Fibroblast of the conjunctiva (primary cell): ENCODE data around the gene SLC7A4.
"Not testable (repeated sequence)": the region's sequence is repeated elsewhere in the genome, so short reads cannot be mapped to it uniquely, and the experiment has no call there.

Experiments
- DNase-seq: peaks from one replicate; pipeline ENCODE4 v3.0.0-alpha.2; 2010; ENCODE audit warnings: low read depth

Gene SLC7A4

DNA sequence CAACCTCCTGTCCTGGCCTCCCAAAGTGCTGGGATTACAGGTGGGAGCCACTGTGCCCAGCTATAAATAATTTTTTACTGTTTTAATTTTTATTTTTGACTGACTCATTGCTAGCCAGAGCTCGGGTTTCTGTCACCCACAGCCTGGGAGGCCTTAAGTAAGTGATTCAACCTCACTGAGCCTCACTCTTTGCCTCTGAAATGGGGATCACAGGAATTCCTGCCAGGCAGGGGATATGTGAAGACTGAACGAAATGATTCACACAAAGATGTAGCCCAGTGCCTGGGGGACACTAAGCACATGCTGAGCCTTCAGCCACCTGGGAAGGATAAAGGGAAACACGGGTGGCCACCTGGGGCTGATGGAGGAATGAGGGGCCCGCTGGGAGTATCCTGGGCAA lies 9.6 kb upstream of the SLC7A4 start:
- peak; percentile 16 for DNase-seq

DNA sequence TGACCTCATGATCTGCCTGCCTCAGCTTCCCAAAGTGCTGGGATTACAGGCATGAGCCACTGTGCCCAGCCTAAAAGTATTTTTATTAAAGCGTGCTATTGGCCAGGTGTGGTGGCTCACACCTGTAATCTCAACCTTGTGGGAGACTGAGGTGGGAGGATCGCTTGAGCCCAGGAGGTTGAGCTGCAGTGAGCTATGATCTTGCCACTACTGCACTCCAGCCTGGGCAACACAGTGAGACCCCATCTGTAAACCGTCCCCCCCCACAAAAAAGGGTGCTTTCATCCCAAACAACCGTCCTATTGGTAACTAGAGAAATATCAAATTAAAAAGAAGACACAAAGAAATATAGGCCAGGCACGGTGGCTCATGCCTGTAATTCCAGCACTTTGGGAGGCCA lies 6.8 kb upstream of the SLC7A4 start:
- DNase-seq, result not testable (repeated sequence)

DNA sequence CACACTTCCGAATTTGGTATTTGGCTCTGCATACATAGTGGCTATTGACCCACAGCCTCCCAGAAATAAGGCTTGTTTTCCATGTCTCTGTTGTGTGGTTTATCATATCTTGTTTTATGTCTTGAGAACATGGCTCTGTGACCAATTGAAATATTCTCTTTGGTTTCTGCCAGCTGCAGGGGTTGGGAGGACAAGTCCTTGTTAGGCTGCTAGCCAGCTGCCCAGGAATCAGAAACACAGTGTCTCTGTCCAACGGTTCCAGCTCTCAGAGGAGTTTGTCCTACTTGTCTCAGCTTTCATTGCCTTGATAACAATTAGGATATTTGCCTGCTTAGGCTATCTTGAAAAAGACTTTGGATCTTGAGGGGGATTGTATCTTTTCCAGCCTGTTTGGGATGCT lies 6.0 kb upstream of the SLC7A4 start:
- no peak for DNase-seq

DNA sequence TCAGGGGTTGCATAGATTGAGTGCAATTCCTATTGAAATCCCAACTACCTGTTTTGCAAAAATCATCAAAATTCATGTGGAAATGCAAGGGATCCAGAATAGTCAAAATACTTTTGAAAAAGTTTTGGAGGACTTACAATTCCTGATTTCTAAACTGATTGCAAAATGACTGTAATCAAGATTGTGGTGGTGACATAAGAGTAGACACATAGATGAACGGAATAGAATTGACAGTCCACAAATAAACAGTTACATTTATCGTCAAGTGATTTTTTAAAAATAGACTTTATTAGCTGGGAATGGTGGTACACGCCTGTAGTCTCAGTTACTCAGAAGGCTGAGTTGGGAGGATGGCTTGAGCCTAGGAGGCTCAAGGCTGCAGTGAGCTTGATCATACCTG lies 2.6 kb upstream of the SLC7A4 start:
- DNase-seq, result no peak

DNA sequence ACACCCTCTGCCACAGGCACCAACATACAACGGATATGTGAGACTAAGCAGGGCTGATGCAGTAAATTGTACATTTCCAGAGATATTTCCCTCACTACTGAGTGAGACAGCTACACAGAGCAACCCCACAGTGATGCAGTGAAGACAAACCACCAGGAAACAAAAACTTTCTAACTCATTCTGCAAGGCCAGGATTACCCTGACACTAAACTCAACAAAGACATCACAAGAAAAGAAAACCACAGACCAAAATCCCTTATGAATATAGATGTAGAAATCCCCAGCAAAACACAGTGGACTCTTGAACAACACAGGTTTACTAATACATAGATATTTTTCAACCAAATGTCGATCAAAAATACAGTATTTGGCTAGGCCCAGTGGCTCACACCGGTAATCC lies 1.5 kb upstream of the SLC7A4 start:
- DNase-seq, result no peak

DNA sequence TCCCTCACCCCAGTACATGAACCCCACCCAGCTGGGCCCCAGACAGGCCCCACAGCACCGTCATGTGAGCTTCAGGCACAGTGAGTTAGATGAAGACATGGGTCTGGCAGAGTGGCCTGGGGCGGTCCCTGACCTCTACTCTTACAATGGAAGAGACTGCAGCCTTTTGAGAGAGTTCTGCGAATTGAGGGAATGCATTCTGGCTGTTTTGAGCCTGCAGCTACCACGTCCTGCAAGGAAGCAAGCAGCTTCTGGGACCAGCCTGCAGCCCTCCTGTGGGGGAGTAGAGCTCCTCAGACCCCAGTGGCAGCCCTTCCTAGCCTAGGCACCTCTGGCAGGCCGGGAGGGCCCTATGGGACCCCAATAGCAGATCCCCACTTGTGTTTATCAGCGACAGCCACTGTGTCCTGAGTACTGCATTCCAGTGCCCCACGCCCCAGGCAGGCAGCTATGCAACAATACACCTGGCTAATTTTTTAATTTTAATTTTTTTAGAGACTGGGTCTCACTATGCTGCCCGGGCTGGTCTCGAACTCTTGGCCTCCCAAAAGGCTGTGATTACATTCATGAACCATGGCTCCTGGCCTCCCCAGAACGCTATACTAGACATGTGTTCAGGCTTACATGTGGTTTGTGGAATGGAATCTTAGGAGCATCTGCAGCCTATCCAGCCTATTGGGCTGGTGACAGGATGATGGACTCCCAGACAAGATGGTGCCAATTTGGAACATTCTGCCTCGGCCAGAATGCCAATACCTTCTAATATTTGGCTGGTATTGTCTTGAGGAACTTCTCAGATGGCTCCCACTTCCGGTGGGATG lies 717 bp upstream of the SLC7A4 start:
- DNase-seq, result no peak

DNA sequence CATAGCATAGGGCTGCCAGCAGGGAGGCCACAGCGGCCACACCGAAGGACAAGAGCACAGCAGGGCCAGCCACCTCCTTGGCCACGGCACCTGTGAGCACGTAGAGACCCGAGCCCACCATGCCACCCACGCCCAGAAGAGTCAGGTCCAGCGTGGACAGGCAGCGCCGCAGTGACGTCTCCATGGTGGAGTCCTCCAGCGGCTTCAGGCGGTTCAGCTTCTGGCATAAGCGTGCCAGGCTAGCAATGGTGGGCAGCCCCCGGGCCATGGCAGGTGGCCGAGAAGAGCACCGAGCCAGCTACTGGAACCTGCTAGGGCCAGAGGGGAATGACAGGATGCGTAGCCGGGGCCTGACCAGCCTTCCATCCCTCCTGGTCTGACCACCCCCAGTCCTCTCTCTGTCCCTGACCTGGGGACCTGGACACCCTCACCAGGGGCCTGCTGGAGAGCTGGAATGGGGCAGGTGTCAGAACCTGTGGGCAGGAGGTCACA lies 770 bp downstream of the SLC7A4 start:
- no peak for DNase-seq

DNA sequence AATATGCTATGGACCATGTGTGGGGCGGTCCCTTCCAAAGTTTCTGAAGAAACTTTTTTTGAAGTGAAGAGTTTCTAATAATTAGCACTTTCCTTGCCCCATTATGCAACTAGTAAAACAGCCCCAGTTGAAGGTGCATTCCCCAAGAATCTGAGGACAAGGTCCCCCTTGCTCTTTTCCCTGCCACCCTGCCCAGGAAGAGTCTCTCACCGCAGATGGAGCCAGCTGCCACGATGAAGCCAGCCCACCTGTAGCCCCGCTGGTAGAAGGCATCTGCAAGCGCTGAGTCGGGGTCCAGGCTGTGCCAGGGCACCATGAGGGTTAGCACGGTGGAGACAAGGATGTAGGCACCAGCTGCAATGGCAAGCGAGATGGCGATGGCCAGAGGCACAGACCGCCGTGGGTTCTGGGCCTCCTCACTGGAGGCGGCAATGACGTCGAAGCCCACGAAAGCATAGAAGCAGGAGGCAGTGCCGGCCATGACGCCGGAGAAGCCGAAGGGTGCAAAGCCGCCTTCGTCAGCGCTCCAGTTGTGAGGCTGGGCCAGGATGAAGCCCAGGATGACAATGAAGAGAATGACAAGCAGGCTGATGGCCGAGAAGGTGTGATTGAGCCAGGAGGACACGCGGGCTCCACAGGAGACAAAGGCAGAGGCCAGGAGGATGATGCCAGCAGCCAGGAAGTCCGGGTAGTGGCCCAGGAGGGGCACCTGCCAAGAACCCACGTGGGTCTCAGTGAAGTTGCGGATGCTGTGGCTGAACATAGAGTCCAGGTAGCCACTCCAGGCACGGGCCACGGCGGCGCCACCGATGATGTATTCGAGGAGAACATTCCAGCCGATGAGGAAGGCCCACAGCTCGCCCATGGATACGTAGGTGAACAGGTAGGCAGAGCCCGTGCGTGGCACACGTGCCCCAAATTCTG lies 1.5 kb downstream of the SLC7A4 start:
- DNase-seq, result no peak

DNA sequence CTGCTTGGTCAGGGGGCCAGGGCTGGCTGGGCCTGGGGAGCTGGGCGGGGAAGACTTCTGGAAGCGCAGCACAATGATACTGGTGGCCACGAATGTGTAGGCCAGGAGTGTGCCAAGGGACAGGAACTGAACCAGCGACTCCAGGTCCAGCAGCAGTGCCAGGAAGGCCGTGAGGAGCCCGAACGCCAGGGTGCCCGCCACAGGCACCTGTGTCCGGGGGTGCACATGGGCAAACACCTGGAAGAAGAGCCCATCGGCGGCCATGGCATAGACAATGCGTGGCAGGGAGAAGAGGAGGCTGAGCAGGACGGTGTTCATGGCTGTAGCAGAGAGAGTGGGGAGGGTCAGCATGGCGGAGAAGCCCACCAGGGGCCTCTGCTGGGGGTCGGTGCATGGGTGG lies 2.3 kb downstream of the SLC7A4 start:
- DNase-seq, result no peak

DNA sequence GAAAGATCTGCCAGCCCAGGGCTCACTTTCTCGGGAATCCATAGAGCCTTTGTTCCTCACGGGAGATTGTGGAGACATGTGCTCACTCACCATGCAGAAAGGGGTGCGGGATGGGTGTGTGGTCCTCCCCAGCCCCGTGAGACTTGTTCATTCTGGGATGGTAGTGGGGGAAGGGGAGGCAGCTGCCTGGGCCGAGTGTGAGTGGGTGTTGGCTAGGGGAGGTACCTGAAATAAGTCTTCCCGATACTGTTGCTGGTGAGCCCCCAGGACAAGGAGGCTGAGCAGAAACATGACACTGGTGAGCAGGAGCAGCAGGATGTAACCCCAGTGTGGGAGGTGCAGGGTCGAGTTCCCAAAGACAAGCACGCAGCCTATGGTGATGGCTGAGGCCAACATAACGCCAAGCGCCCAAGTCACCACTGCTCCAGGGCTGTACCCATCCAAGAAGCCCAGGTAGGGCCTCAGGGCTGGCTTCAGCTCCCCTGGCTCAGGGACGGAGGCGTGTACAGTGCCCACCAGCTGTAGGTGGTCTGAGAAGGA lies 2.8 kb downstream of the SLC7A4 start:
- DNase-seq, result no peak

DNA sequence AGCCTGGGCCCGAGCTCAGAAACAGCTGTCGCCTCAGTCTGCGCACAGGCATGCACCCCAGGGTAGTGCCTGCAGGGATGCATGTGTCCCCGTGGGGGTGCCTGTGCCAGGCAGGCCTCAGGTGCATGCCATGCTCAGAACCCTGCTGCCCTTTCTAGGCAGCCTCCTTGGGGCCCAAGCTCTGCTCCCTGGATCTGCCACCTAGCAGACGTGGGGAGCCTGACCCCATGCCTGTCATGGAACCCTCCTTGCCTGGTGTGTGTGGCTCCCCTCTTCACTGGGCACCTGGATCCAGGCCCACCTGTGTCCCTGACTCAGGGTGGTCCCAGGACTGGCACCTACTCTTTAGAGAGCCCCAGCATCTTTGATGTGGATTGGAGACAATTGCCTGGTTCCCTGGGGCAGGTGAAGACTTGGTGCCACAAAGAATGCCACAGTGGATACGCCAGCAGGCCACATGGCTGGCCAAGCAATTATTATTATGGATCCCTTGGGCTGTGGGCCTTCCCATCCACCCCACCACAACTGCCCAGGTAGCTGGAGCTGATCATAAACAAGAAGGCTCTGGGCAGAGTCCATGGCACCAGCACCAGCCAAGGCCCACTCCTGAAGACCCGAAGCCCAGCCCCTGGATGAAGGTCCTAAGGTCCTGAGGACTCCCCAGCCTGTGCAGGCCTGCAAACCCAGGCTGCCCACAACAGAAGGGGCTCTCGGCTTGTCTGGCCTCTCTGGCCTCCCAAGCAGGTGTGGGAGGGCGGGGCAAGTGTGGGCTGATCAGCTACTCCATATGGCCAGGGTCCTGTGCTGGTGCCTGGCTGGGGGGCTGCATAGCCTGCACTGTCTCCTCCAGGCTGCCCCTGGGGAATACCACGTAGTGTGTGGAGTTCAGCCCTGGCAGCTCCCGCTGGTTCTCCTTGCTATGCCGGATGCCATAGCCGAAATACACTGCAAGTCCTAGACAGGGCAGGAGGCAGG lies 3.8 kb downstream of the SLC7A4 start:
- no peak for DNase-seq

DNA sequence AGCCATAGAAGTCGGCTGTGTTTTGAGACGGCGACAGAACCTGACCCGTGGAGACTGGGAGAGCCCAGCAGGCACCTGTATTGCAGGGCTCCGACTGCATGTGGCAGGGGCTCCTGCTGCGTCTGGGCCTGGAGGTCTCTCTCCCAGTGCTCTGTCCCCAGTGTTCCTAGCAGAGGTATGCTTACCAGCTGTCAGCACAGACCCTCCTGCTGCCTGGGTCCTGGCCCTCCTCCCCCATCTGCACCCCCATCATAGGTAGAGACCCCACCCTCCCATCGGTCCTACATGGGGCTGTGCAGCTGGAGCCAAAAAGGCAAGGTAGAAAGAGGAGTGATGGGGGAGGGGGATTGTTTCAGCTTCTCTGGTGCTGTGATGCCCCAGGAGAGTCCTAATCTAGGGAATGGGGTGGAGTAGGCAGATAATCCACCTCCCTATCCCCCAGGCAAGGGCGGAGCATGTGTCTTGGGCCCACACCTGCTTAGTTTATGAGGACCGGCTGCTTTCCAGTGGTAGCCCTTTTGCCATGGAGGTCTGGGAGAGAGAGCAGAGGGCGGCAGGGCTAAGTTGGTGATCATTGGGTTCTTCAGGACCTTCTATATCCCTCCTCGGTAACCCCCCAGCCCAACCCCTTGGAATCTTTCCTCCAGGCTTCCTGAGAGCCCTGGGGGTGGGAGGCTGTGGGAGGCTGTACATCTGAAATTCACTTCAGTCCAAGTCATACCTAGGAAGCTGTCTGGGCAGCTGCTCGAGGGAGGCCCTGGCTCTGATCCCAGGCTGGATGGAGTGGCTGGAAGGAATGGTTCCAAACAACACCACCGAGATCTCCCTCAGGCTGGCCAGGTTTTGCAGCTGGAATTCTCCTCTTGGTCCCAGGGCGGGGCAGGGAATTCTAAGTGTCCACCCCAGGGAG lies 5.3 kb downstream of the SLC7A4 start:
- no peak for DNase-seq

DNA sequence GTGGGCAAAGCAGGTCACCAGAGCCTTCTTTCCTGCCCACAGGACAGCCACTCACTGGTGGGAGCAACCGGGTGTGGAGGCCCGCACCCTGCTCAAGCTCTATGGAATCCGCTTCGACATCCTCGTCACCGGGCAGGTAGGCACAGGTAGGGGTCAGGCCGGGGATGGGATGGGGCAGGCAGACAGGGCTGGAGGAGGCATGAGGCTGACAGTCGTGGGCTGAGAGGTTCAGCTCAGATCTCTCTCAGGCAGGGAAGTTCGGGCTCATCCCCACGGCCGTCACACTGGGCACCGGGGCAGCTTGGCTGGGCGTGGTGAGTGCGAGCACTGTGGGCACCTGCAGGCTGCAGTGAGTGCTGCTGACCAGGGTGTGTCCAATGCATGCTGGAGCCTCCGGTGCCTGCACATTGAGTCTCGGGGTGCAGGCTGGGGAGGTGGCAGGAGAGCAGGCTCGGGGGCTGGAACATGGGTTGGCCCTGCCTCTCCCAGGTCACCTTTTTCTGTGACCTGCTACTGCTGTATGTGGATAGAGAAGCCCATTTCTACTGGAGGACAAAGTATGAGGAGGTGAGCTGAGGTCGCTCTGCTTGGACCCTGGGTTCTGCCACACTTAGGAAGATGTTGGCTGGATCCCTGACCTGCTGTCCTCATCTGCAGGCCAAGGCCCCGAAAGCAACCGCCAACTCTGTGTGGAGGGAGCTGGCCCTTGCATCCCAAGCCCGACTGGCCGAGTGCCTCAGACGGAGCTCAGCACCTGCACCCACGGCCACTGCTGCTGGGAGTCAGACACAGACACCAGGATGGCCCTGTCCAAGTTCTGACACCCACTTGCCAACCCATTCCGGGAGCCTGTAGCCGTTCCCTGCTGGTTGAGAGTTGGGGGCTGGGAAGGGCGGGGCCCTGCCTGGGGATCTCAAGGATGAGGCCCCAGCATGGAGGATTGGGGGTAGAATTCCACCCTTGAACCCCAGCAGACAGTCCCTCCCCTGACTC lies 6.3 kb downstream of the SLC7A4 start:
- DNase-seq, result no peak

DNA sequence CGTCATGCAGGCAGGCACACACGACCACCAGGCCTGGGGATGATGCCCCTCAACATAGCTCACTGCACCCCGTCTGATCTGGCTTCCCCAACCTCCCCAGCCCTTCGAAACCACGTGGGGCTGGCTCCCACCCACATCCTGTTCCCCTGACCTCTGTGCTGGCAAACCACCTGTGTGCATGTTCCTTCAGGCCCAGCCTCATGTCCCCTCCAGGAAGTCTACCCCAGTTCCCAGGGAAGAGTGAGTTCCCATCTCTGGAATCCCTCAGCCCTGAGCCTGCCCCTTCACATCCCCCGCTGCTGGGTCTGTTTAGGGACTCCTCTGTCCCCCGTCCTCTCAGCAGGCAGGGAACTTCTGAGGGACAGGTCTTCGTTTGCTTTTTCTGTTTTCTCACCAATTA lies 7.1 kb downstream of the SLC7A4 start:
- no peak for DNase-seq

DNA sequence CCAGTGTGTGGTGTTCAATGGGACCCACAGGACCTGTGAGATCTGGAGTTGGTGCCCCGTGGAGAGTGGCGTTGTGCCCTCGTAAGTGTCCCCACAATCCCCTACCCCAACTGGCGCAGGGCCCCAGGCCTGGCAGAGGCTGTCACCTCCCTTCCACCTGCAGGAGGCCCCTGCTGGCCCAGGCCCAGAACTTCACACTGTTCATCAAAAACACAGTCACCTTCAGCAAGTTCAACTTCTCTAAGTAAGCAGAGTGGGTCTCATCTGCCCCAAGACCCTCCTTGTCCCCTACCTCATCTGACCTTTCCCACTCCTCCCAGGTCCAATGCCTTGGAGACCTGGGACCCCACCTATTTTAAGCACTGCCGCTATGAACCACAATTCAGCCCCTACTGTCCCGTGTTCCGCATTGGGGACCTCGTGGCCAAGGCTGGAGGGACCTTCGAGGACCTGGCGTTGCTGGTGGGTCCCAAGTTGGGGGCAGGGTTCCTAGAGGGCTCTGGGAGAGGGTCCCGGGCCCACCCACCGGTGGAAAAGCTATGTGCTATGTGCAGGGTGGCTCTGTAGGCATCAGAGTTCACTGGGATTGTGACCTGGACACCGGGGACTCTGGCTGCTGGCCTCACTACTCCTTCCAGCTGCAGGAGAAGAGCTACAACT lies 9.3 kb downstream of the SLC7A4 start:
- no peak for DNase-seq

DNA sequence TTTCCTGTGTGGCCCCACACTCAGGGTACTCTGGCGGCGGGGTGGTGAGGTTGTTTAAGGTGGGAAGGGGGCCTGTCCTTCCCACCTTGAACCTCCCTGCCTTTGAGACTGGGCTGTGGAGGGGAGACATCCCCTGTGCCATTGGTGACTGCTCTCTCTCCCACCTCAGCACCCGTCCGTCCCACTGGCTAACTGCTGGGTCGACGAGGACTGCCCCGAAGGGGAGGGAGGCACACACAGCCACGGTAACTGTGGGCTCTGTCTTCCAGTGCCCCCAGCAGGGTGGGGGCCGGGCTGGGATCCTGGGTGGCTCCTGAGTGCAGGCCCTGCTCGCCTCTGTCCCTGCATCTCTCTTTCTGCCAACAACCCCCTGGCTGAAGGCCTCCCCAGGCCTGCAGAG lies 9.9 kb downstream of the SLC7A4 start:
- no peak for DNase-seq

DNA sequence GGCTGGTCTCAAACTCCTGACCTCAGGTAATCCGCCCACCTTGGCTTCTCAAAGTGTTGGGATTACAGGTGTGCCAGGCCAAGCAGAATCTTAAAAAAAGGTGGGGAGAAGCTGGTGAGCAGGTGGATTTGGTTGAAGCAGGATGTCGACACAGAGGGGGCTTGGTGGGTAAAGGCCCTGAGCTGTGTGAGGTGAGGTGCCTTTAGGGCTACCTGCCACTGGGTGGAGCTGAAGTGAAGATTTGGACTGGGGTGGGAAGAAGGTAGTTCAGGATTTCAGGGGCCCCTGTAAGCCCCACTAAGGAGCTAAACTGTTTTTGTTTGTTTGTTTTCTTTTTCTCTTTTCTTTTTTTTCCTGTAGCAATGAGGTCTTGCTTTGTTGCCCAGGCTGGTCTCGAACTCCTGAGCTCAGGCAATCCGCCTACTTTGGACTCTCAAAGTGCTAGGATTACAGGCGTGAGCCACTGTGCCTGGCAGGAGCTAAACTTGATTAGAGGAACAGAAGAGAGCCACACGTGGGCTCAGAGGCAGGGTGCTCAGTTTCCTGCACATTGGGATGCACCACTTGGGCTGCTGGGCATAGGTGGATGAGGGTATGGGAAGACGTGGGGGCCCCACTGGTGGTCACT lies 11.4 kb downstream of the SLC7A4 start:
- no peak for DNase-seq

DNA sequence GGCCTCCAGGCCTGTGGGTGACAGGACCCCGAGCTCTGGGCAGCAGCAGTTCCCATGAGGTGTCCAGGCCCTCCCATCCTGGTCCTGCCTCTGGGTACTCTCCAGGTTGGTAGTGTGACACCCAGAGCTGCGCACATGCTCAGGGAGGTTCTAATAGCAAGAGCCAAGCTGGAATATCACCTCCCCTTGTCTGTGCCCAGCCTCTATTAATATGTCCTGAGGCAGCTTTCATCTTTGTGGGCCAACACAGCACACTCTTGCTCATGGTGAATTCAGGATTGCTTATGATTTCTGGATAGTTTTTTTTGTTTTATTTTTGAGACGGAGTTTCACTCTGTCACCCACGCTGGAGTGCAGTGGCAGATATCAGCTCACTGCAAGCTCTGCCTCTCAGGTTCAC lies 14.0 kb downstream of the SLC7A4 start:
- no peak for DNase-seq
